NCI-H1048 (cell line): ENCODE measurements around the gene RPP25.

Experiments
- DNase-seq: peaks from one replicate; lab custom pipeline; 2025; lab: John Stamatoyannopoulos, UW

The RPP25 gene

GRCh38 chr15:74956648-74957475 lies at the start of gene RPP25:
TSS of gene RPP25 (minus strand) at chr15:74956772. CDS start at chr15:74956583, 189 bp downstream.
- peak; percentile 25 for DNase-seq

- DNase-seq = no peak
These were observed 45.8 kb upstream of the RPP25 start for GRCh38 chr15:75002398-75002797.

GRCh38 chr15:75001310-75001709 lies 44.7 kb upstream of the RPP25 start:
- DNase-seq = no peak

GRCh38 chr15:74997543-74997942 lies 41.0 kb upstream of the RPP25 start:
- no peak for DNase-seq

DNA sequence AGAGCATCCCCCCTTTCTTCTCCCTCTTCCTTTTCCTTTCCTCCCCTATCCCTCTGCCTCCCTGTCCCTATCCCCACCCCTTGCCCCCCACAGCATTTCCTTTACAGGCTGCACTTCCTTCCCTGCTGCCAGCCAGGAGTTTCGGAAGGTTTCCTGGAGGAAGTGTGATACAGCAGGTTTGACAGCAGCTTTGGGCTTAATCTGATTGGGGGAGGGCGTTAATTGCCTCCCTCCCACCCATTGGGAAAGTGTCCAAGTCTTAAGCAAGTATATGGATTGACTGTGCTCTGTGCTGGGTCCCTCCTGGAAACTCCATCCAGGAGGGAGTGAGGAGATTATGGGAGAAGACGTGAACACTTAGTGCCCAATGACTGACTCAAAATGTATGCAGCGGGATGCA lies 40.6 kb upstream of the RPP25 start:
- DNase-seq = no peak

DNA sequence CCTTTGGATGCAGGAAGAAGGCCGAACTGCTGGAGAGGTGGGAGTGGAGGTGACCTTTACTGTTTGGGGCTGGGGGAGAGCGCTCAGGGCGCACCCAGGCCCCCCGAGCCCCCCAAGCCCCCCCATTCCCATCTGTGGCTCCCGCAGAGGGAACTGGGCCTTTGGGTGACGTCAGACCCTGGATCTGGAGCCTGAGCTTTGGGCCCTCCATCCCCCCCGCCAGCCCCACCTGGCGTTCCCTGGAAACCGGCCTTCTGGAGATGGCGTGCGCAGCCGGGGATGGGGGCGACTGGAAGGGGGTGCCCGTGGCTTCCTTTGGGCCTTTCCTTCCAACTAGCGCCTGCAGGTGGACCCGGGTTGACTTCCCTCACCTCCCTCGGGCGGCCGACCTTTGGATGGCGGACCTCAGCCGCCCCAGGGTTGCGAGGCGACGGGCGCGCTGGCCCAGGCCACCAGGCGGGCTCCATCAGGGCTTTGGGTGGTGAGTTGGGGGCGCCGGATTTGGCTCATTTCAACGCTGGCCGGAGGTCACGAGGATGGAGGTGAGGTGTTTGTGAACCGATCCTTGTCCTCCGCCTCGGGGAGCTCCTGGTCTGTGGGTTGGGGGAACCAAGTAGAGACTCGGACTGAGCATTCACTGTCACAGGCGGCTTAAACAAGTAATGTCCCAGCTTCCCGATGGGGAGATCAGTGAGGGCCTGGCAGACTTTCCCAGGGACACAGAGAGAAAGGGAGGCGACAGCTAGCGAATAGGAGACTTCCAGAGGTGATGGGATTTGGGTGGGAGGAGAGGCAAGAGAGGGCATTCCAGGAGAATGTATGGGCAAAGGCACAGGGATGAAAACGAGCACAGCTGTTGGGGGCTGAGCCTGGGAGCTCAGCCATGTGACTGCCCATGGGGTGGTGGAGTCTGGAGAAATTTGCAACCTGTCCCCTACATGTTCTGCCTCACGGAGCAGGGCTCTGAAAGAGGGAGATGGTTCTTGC lies 39.5 kb upstream of the RPP25 start:
- no peak for DNase-seq

GRCh38 chr15:74995182-74995778 lies 38.7 kb upstream of the RPP25 start, which contains the start of gene SCAMP5:
TSS of gene SCAMP5 (plus strand) at chr15:74995563. CDS start at chr15:75011840, 16,277 bp downstream.
- DNase-seq = peak; percentile 93

- no peak for DNase-seq
These were observed 38.1 kb upstream of the RPP25 start for GRCh38 chr15:74994685-74995084.

DNA sequence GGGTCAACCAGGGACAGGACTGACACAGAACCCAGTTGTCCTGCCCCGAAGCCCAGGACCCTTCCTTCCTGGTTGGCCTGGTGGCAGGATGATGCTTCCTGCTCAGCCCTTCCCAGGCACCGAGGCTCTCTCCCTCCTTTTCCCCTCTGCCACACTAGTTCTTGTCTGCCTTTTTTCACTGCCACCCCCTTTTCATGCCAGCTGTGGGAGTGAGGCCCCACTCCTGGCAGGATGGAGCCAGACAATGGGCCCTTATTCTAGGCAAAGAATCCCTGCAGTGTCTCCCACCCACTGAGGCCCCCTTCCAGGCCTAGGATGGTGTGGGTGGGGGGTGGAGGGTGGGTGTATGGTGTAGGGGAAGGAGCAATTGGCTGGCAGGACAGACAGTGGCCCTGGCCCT lies 37.7 kb upstream of the RPP25 start:
- DNase-seq = no peak

GRCh38 chr15:74992619-74993018 lies 36.0 kb upstream of the RPP25 start:
- DNase-seq = no peak

GRCh38 chr15:74989527-74989926 lies 33.0 kb upstream of the RPP25 start:
- no peak for DNase-seq

DNA sequence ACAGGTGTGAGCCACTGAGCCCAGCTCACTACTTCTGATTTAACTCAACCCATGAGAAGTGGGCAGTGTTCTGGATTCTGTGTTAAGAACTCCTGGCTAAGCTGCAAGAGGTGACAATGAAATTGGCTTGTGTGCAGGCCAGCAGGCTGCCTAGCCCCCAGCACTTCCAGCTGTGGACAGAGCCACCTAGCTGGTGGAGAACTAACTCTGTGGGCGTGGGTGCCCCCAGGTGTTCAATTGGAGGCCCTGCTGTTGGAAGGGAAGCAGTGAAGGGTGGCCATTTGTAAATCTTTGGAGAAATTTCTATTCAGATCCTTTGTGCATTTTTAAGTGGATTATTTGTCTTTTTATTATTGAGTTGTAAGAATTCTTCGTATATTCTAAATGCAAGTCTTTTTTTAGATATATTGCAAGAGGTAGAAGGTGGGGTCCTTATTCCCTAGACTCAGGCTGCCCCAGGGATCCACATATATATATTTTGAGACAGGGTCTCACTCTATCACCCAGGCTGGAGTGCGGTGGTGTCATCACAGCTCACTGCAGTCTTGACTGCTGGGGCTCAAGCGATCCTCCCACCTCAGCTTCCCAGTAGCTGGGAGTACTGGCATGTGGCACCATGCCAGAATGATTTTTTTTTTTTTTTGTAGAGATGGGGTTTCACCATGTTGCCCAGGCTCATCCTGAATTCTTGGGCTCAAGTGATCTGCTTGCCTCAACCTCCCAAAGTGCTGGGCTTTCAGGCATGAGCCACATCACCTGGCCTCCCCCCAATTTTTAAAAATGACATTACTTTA lies 31.6 kb upstream of the RPP25 start:
- DNase-seq = no peak

GRCh38 chr15:74983725-74984231 lies 27.2 kb upstream of the RPP25 start:
- no peak for DNase-seq

GRCh38 chr15:74982183-74982582 lies 25.6 kb upstream of the RPP25 start:
- no peak for DNase-seq

- no peak for DNase-seq
These were observed 21.9 kb upstream of the RPP25 start for GRCh38 chr15:74978503-74978902.

DNA sequence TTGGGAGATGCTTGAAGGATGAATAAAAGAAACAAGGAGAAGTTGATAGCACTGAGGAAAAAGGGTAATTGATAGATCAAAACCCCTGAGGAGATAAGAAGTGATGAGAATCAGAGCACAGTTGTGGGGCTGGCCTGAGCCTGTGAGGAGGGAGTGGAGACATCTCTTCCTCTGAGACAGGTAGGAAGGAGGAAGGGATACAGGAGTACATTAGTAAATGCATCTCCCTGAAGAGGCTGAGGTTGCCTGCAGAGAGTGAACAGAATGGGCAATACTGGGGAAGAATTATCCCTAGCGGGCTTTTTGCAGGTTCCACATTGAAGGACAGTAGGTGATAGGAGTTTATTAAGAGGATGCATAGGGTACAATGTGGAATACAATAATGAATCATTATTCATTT lies 21.5 kb upstream of the RPP25 start:
- no peak for DNase-seq

- no peak for DNase-seq
These were observed 21.0 kb upstream of the RPP25 start for GRCh38 chr15:74977599-74977998.

DNA sequence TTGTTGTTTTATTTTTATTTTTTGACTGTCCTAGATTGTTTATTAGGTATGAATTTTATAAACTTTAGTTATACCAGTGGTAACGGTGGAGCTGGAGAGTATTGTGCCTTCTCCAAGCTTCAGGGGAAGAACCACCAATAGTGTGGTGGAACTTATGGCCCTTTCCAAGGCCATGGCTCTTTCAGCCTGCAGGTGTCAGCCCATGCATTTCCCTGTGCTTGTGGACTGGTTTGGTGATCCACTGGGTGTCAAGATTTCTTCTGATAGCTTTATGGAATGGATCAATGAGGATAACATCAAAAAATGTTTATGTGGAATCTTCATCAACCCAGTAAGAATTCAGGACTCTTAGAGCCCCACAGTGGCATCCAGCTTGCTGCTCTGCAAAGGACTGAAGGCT lies 19.6 kb upstream of the RPP25 start:
- DNase-seq = no peak

DNA sequence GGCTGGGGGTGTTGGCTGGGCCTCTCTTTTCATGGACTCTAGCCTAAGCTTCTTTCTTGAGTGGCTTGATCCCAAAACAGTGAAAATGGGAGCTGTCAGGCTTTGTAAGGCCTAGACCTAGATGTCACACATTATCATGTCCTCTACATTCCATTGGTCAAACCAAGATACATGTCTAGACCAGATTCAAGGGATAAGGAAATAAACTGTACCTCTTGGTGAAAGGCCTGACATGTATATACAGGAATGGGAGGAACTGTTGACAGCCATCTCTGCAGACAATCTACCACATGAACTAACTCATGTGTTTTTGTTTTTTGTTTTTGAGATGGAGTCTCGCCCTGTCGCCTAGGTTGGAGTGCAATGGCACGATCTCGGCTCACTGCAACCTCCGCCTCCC lies 11.1 kb upstream of the RPP25 start:
- DNase-seq = no peak

GRCh38 chr15:74964794-74965193 lies 8.2 kb upstream of the RPP25 start:
- DNase-seq = no peak

GRCh38 chr15:74963213-74963612 lies 6.6 kb upstream of the RPP25 start:
- no peak for DNase-seq
